NT2/D1 (cell line): Measurements from ENCODE around the gene GADD45B.
"Not testable (repeated sequence)": the region's sequence is repeated elsewhere in the genome, so short reads cannot be mapped to it uniquely, and the experiment has no call there.

ENCODE experiments used
- DNase-seq: peaks from one replicate; pipeline ENCODE4 v3.0.0-alpha.2; 2011; ENCODE audit warnings: low read depth, low spot score
- H3K27me3 ChIP-seq: 2 replicates; pipeline ENCODE4 v1.6.0; 2011; ENCODE audit warnings: mild to moderate bottlenecking; ENCODE audit not compliant: insufficient read length, insufficient read depth
- H3K36me3 ChIP-seq: 2 replicates; pipeline ENCODE4 v1.6.1; 2011; ENCODE audit warnings: mild to moderate bottlenecking, low read length, mixed read lengths; ENCODE audit not compliant: insufficient read depth, insufficient read length
- H3K4me1 ChIP-seq: 2 replicates; pipeline ENCODE4 v1.5.1; 2011; ENCODE audit not compliant: insufficient read depth, insufficient read length
- H3K4me3 ChIP-seq: 2 replicates; pipeline ENCODE4 v1.5.1; 2011; ENCODE audit warnings: low read depth; ENCODE audit not compliant: insufficient read length
- H3K9ac ChIP-seq: 2 replicates; pipeline ENCODE4 v1.6.0; 2011; ENCODE audit warnings: low read depth; ENCODE audit not compliant: insufficient read length
- H3K9me3 ChIP-seq: 2 replicates; pipeline ENCODE4 v1.5.1; 2011; ENCODE audit warnings: mild to moderate bottlenecking, low read length; ENCODE audit not compliant: insufficient read depth
- SUZ12 ChIP-seq: IDR thresholded peaks from 2 replicates; pipeline ENCODE4 v1.6.1; 2011; ENCODE audit not compliant: insufficient read length, insufficient read depth; ENCODE audit errors: extremely low read depth
- YY1 ChIP-seq: IDR thresholded peaks from 2 replicates; pipeline ENCODE4 v1.6.1; 2011; ENCODE audit not compliant: insufficient read length, insufficient read depth
- ZNF274 ChIP-seq: IDR thresholded peaks from 2 replicates; pipeline ENCODE4 v1.6.1; 2011; ENCODE audit warnings: mild to moderate bottlenecking, low read depth, low read length

GADD45B gene

GRCh38 chr19:2511570-2511969, 35.6 kb downstream of the GADD45B start:
- peak overlapping the region; percentile 32 for H3K9ac ChIP-seq
- H3K4me3 ChIP-seq, result no peak overlapping the region

GRCh38 chr19:2511991-2512390, 36.1 kb downstream of the GADD45B start:
- TF ChIP-seq SUZ12 (no peak), ZNF274 (no peak), YY1 (no peak)
- no peaks in the 10 kb centered on the region for H3K27me3 ChIP-seq
- no peak for DNase-seq

More at GRCh38 chr19:2511570-2511969, 35.6 kb downstream of the GADD45B start:
- Histone ChIP-seq H3K36me3 (no peaks in the 10 kb centered on the region), H3K27me3 (no peaks in the 10 kb centered on the region), H3K9me3 (no peaks in the 10 kb centered on the region), H3K4me1 (peaks cover 8% of the 10 kb centered on the region)
- TF ChIP-seq ZNF274, result no peak
- no peak for TF ChIP-seq YY1
- TF ChIP-seq SUZ12, result no peak
- DNase-seq, result no peak

GRCh38 chr19:2512523-2513431, 36.9 kb downstream of the GADD45B start:
- TF ChIP-seq SUZ12, result no peak
- TF ChIP-seq YY1, result no peak
- no peak for TF ChIP-seq ZNF274
- Histone ChIP-seq H3K36me3 (no peaks in the 10 kb centered on the region), H3K9me3 (no peaks in the 10 kb centered on the region)

More at GRCh38 chr19:2511991-2512390, 36.1 kb downstream of the GADD45B start:
- H3K9ac ChIP-seq, result peak overlapping the region; percentile 32
- no peaks in the 10 kb centered on the region for H3K36me3 ChIP-seq
- peaks cover 11% of the 10 kb centered on the region for H3K4me1 ChIP-seq
- H3K4me3 ChIP-seq, result no peak overlapping the region
- H3K9me3 ChIP-seq, result no peaks in the 10 kb centered on the region

GRCh38 chr19:2514981-2515518, 39.1 kb downstream of the GADD45B start:
- Histone ChIP-seq H3K9ac (no peak overlapping the region), H3K36me3 (no peaks in the 10 kb centered on the region), H3K9me3 (no peaks in the 10 kb centered on the region), H3K4me1 (peaks cover 22% of the 10 kb centered on the region), H3K27me3 (no peaks in the 10 kb centered on the region), H3K4me3 (no peak overlapping the region)
- DNase-seq, result no peak
- TF ChIP-seq ZNF274 (no peak), SUZ12 (no peak), YY1 (no peak)

More at GRCh38 chr19:2512523-2513431, 36.9 kb downstream of the GADD45B start:
- Histone ChIP-seq H3K27me3 (no peaks in the 10 kb centered on the region), H3K4me1 (peaks cover 13% of the 10 kb centered on the region), H3K9ac (no peak overlapping the region), H3K4me3 (no peak overlapping the region)
- DNase-seq, result no peak

- no peak for DNase-seq
- Histone ChIP-seq H3K9me3 (no peaks in the 10 kb centered on the region), H3K4me3 (no peak overlapping the region), H3K9ac (peak overlapping the region; percentile 62), H3K4me1 (peaks cover 19% of the 10 kb centered on the region), H3K36me3 (no peaks in the 10 kb centered on the region), H3K27me3 (no peaks in the 10 kb centered on the region)
- TF ChIP-seq SUZ12, result no peak
- TF ChIP-seq YY1, result no peak
Measured at GRCh38 chr19:2516727-2517126, 40.8 kb downstream of the GADD45B start.

GRCh38 chr19:2517881-2518601, 42.1 kb downstream of the GADD45B start:
- H3K9ac ChIP-seq, result peak overlapping the region; percentile 0
- no peaks in the 10 kb centered on the region for H3K36me3 ChIP-seq
- H3K27me3 ChIP-seq, result no peaks in the 10 kb centered on the region
- TF ChIP-seq ZNF274, result no peak
- TF ChIP-seq SUZ12, result no peak
- no peak for TF ChIP-seq YY1
- no peak overlapping the region for H3K4me3 ChIP-seq
- DNase-seq, result no peak
- no peaks in the 10 kb centered on the region for H3K9me3 ChIP-seq
- H3K4me1 ChIP-seq, result peaks cover 16% of the 10 kb centered on the region

GRCh38 chr19:2518856-2519255, 42.9 kb downstream of the GADD45B start:
- not testable (repeated sequence) for H3K4me3 ChIP-seq, H3K36me3 ChIP-seq, H3K9ac ChIP-seq, H3K9me3 ChIP-seq, H3K27me3 ChIP-seq, DNase-seq
- H3K4me1 ChIP-seq, result peaks cover 16% of the 10 kb centered on the region
